WTC11 (cell line): ENCODE results near the gene SMO.

ENCODE experiments used
- CREB1 ChIP-seq: sonication (generic); formaldehyde crosslinking; IDR thresholded peaks from 2 replicates; pipeline ENCODE4 v1.8.0; 2023; ENCODE audit warnings: mild to moderate bottlenecking, missing genetic modification reagents
- CTCF ChIP-seq: fragments of 200-600 bp; IDR thresholded peaks from 2 replicates; pipeline ENCODE4 v1.8.0; 2022; ENCODE audit warnings: antibody characterized with exemption
- ETV6 ChIP-seq: sonication (generic); formaldehyde crosslinking; IDR thresholded peaks from 2 replicates; pipeline ENCODE4 v1.8.1; 2022; ENCODE audit warnings: mild to moderate bottlenecking, missing genetic modification reagents
- JUN ChIP-seq: sonication (generic); formaldehyde crosslinking; IDR thresholded peaks from 2 replicates; pipeline ENCODE4 v1.8.0; 2023; ENCODE audit warnings: mild to moderate bottlenecking, missing genetic modification reagents
- SP1 ChIP-seq: sonication (generic); formaldehyde crosslinking; conservative IDR thresholded peaks from 2 replicates; pipeline ENCODE4 v1.8.1; 2022; ENCODE audit warnings: missing genetic modification reagents
- STAT6 ChIP-seq: sonication (generic); formaldehyde crosslinking; conservative IDR thresholded peaks from 2 replicates; pipeline ENCODE4 v1.8.1; 2023; ENCODE audit warnings: mild to moderate bottlenecking, low read depth, missing genetic modification reagents, moderate library complexity
- USF1 ChIP-seq: sonication (generic); formaldehyde crosslinking; IDR thresholded peaks from 2 replicates; pipeline ENCODE4 v1.8.0; 2022; ENCODE audit warnings: mild to moderate bottlenecking, missing genetic modification reagents
- USF2 ChIP-seq: sonication (generic); formaldehyde crosslinking; IDR thresholded peaks from 2 replicates; pipeline ENCODE4 v1.8.1; 2023; ENCODE audit warnings: mild to moderate bottlenecking, missing genetic modification reagents, moderate library complexity
- ZBTB21 ChIP-seq: sonication (generic); formaldehyde crosslinking; IDR thresholded peaks from 2 replicates; pipeline ENCODE4 v1.8.1; 2023; ENCODE audit warnings: mild to moderate bottlenecking, missing genetic modification reagents, borderline replicate concordance

- TF ChIP-seq JUN (0 out of 2 replicates have a peak, but pooled peaks have one; percentile 22), ETV6 (CRISPR knock-in tag) (no peak), CTCF (no peak), SP1 (CRISPR knock-in tag) (peak; percentile 68; the same call in 1 of the 2 replicates), USF1 (no peak), ZBTB21 (no peak), USF2 (CRISPR knock-in tag) (no peak), STAT6 (no peak), CREB1 (CRISPR knock-in tag) (no peak)
Measured at GRCh38 chr7:129169171-129169671, 19.2 kb upstream of the SMO start.
